Fibroblast of peridontal ligament (primary cell): ENCODE data around the gene PGLYRP2.

Source experiments
- DNase-seq: peaks from one replicate; pipeline ENCODE4 v3.0.0-alpha.2; 2010; ENCODE audit errors: extremely low read depth

PGLYRP2 gene

GRCh38 chr19:15455996-15456395 is 23.3 kb downstream of the PGLYRP2 start:
- no peak for DNase-seq

DNA sequence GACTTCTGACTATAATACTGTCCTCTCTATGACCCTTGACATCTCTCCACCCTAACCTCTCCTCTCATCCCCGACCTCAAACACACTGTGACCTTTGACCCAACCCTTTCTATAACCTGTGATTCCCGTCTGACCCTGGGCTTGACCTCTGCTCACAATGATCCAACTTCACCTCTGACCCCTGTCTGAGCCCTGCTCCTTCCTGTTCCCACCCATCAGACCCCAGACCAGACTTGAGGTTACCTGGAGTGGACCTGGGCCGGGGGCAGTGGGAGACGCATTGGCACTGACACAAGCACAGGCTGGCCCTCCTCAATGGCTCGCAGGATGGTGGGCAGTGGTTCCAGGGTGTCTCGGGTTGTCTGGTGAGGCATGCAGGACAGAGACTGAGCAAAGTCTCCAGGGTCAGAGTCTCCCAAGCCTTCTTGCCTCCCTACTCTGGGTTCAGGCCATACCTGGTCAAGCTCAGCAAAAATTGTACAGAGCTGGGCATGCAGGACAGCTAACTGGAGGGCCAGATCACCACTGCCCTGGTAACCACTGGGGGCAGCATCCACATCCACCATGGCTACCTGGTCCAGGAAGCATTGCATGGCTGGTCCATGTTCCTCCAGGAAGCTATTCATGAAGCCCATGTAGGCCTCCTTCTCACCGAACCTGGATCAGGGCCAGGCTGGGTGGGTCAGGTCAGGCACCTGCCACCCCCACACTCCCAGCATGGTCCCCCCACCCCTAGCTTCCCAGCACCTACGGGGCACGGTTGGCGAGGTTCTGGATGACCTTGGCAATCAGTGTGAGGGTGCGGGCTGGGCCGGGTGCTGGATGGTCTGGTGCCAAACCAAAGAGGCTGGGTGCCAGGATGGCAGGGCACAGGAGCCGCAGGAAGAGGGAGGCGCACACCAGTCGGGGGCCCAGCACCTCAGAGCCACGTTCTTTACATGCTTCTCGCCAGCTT is 25.1 kb downstream of the PGLYRP2 start:
- no peak for DNase-seq

DNA sequence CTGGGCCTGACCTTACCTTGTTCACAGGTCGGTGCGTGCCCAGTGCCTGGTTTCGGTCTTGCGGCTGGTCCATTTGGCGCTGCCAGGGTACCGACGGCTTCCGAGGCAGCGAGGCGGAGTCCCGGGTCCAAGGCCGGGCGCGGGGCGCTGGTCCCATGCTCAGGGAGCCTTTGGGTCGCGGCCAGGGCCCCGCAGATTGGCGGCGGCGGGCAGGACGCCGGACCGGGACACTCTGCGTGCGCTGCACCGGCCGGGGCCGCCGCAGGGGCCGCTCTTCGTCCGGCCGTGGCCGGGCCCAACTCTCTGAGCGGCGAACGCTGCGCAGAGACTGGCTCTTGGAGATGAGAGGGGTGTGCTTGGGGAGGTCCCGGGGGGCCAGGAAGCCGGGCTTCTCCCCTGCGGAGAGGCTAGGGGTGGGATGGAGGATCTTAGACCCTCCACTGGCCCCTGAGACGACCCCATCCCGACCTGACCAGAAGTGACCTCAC is 26.2 kb downstream of the PGLYRP2 start:
- no peak for DNase-seq

DNA sequence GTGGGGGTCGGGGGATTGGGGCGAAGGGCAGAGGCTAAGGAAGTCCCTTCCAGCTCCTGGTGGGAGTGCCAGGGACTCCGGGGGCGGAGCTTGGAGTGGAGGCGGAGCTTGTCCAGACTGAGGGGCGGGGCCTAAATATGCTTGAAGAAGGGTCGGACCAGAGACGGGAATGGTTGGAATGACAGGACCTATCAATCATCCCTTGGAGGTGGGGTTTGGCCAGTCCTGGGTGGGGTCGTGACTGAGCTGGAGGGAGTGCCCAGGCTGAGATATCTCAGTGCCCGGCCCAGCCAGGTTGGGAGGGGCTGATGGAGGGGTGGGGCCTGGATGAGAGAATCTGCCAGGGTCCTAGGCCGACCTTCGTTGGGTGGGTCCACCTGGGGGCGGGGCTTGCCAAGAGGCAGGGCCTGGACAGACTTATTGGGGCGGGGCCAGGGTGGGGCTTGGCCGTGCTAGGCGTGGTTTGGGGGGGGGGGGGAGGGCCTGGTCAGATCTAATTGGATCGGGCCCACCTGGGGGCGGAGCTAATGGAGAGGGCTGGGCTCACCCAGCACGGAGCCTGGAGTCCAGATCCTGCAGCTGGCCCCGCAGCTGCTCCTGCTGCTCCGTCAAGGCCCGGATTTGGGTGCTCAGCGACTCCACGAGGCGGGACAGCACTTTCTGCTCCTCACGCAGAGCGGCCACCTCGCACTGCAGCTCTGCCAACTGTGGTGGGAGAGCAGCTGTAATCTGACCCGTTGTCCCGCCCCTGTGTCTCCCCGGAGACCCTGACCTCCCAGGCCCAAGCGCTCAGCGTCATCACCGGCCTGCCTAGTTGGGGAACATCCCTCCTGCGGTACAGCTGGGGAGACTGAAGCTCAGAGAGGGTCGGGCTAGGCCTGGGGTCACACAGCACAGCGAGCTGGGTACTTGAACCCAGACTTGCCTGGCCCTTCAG is 26.9 kb downstream of the PGLYRP2 start:
- peak; percentile 60 for DNase-seq

GRCh38 chr19:15450528-15450890 is 28.8 kb downstream of the PGLYRP2 start:
- no peak for DNase-seq

DNA sequence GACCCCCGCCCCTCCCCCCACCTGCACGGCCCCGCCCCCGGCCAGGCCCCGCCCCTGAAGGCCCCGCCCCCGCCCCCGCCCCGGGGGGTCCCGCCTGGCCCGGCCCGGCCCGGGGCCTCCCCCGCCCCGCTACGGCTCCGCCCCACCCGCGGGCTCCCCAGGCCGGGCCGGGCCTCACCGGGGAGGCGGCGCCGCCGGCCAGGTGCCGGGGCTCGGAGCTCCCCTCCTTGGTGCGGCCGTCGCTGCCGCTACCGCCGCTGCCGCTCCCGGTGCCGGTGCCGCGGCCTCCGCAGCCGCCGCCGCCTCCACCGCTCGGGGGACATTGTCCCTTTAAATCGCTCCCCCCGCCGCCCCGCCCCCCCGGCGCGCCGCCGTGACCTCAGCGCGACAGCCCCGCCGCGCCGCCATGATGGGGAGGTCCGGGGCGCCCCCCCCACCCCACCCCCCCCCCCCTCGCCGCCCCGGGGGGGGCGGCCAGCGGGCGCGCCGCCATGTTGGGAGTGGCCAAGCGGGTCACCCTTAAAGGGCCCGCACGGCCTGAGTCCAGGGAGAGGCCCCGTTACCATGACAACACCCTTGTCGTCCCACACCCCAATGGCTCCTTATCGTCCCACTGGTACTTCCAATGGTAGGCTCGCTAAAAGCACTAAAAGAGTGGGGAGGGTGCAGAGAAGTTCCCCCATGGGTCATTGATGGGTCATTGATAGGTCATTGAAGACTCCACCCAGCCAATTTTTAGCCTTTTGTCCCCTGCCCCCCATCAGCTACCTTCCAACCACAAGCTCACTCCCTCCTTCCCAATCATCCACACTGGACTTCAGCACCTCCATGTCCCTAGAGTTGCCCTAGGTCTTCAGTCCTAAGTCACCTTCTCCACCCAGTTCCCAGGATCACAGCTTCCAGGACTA is 29.4 kb downstream of the PGLYRP2 start, which contains the start of gene WIZ:
TSS of gene WIZ (minus strand) at position 337 of the 908 bp plus-strand sequence. CDS start 1,649 bp downstream, outside the sequence.
- DNase-seq: peak; percentile 35

DNA sequence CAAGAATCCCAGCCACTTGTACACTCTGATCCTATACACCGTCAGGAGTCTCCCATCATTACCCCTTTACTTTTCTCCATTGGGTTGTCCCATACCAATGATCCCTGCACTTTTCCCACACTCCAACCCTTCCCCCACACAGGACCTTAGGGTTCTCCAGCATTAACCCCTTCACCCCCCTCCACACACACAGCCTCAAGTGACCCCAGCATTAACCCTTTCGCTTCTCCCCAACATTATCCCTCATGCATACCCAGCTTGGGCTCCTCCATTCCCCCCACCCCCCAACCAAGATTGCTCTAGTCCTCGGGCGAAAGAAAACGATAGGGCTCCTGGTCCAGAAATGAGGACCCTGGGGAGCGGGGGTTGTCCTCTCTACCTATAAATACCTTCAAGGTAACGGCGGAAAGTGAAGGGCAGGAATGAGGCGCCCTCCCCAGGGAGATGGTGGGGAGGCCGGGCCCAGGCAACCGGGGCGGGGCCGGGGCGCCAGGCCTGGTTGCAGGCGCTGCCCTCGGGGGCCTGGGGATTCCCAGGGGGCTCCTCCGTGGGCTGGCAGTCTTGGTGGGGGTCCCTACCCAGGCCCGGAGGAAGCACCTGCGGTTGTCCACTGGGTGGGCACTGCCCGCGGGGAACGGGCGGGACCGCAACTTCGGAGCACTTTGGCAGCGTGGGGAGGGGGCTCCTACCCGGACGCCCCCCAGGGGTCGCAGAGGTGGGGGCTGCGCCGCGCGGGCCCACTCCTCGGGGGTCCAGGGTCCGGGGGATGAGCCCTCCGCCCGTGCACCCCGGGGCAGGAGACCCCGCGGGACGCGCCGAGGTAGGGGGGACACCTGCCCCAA is 30.3 kb downstream of the PGLYRP2 start:
- DNase-seq: no peak

GRCh38 chr19:15448044-15448777 is 31.1 kb downstream of the PGLYRP2 start:
- no peak for DNase-seq

GRCh38 chr19:15447057-15447456 is 32.2 kb downstream of the PGLYRP2 start:
- no peak for DNase-seq

- DNase-seq: no peak
Measured at GRCh38 chr19:15445807-15446376, 33.4 kb downstream of the PGLYRP2 start.

DNA sequence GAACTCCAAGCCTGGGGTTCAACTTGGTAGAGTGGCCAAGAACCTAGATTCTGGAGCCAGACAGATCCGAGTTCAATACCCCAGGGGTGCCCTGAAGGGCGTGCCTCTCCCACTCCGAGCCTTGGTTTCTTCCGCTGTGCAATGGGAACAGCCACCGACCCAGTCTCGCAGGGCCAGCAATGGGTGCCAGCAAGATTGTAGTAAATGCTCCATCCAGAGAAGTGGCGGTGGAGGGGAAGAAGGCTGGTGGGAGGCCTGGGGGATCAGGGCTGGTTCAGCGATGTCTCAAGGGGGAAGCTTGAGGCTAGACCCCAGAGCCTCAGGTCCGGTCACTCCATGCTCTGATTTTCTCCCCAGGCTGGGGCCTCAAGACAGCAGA is 34.1 kb downstream of the PGLYRP2 start:
- no peak for DNase-seq

DNA sequence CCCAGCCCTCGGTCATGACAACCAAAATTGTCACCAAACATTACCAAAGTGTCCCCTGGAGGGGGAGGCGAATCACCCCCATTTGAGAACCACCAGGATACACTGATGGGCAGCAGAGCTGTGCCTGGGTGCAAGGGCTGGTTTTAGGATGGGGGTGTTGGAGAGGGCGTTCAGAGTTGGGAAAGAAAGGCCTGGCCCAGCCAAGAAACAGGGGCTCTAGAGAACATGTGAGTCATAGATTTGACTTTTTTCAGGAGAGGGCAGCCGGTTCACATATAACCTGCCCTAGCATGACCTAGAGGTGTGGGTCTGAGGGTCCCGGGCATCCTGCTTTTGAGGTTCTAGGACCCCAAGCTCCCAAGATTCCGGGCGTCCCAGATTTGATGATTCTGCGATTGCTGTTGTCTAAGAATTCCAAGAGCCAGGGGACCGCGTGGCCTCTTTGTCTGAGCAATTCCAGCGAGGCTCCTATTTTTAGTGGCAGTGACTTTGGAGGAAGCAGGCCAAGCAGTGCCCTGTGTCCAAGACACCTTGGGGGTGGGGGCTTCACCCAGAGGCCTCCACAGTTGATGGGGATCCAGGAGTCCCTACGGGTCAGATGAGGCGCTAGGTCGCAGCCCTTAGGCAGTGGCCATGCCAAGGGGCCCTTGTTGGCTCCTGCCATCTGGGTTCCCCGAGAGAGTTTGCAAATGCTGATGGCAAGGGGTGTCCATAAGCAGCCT is 34.6 kb downstream of the PGLYRP2 start:
- DNase-seq: no peak

- no peak for DNase-seq
Measured at GRCh38 chr19:15443838-15444237, 35.5 kb downstream of the PGLYRP2 start.

GRCh38 chr19:15443325-15443724 is 36.0 kb downstream of the PGLYRP2 start:
- DNase-seq: no peak

DNA sequence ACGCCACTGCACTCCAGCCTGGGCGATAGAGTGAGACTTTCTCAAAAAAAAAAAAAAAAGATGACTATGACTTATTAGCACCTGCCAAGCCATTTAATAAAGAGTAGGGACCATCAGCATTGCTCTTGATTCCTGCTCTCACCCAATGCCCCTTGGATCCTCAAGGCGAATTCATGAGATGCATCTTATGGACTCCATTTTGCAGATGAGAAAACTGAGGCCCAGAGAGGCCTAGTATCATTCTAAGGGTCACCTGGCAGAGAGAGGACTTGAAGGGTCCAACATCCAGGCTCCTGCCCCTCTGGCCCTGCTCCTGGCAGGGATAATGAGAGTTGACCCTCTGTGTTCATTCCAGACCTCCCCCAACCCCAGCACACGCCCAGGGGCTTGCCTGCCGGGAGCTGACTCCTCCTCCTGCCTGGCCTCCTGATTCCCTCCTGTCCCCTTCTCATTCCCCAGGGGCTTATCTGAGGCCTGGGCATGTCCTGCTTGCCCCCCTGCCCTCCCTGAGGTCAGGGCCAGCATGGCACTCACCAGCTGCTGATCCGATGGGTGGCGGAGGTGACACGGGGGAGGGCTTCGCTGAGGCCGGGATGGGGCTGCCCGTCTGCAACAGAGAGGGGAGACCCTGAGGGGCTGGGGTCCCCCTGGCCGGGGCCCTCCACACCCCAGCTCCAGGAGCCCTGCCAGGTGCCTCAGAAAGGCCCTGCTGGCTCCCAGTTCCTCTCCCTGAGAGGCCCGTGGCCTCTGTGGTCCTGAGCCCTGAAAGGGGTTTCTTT is 37.0 kb downstream of the PGLYRP2 start:
- DNase-seq: no peak

DNA sequence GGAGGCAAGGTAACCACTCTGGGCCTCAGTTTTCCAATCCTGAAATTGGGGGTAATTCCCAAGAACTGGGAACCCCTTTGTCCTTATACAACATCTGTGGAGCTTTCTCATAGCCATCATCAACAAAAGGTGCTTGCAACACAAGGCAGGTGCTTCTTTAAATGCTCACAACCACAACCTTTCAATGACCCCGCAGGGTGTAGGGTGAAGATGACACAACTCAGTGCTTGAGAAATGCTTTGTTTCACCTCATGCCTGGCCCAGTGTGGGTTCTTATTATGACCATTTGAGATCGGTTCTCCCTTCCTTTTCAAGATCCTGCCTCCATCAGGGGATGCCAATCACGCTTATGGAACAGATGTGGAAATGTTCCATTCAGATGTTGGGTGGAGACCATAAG is 38.0 kb downstream of the PGLYRP2 start:
- no peak for DNase-seq

DNA sequence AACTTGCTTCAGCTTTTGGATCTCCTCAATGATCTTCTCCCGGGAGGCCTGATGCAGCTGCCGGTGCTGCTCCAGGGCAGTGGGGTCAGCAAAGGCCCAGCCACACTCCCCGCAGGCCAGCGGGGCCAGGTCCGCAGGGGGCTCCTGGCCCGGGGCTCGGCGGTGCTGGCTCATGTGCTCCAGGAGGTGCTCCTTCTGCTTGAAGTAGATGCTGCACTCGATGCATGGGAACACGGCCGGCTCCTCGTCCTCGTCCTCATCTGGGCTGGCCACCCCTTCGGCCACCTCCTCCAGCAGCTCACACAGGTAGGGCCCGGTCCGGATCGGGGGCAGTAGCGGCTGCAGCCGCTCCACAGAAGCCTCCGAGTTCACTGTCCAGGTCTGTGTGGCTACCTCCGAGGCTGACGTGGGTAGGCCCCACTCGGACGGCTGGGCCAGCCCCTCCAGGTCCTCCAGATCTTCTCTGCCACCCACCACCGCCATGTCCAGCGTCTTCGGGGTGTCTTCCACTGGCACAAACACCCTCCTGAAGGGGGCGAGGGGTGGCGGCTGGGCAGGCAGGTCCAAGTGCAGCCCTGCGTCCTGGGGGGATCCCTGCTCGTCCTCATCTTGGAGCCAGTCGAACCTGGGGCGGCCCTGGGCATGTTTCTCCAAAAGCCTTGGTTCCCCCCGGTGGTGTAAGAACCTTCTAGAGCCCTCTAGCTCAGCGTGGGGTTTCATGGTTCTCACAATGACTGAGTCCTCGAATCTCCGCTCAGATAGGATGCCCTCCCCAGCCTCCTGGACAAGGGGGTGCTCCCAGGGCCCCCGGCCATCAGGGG is 39.3 kb downstream of the PGLYRP2 start:
- DNase-seq: no peak
